HG03378 (cell line): Measurements from ENCODE around the gene MED16.
"Not testable (repeated sequence)": the region's sequence is repeated elsewhere in the genome, so short reads cannot be mapped to it uniquely, and the experiment has no call there.

Experiments used
- ATAC-seq: cut with Tn5 transposase; IDR thresholded peaks from one replicate; pipeline ENCODE4 v1.9.1; 2021; ENCODE audit warnings: mild to moderate bottlenecking, moderate library complexity; ENCODE audit not compliant: unreplicated experiment

Gene MED16

GRCh38 chr19:840519-841206, 52.3 kb downstream of the MED16 start, which contains the start of gene PRTN3:
TSS of gene PRTN3 (plus strand) at chr19:840999. CDS start at chr19:841009, 10 bp downstream.
- no peak for ATAC-seq

DNA sequence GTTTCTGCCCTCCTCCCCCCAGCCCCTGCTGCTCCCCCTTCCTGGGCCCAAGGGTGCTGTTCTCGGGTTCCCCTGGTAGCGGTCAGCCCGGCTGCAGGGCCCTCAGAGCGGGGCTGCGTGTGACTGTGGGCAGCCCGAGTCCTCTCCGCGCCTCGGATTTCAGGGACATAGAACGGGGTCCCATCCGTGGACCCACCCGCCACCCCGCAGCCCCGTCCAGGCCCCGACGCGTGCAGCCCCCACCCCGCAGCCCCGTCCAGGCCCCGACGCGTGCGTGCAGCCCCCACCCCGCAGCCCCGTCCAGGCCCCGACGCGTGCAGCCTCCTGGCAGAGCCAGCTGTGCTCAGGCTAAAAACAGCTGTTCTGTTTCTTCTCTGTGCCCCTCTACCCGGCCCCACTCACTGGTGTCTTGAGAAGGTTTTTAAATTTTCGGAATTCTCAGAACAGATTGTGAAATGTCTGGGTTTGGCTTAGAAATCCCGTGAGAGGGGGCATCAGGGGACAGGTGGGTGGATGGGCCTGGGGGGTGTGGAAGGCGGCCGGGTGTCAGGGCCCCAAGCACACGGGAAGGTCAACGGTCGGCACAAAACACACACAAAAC, 57.7 kb downstream of the MED16 start:
- ATAC-seq: no peak

DNA sequence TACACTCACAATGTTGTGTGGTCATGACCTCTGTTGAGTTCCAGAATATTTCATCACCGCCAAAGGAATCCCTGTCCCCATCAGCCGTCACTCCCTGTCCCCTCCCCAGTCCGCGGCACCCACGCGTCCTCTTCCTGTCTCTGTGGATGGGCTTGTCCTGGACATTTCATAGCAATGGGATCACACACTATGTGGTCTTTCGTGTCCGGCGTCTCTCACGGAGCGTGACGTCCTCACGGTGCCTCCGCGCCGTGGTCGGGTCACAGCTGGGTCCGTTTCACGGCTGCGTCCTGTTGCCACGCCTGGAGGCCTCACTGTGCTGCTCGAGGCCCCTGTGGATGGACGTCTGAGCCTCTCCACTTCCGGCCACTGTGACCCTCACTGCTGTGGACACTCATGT, 58.8 kb downstream of the MED16 start:
- no peak for ATAC-seq

DNA sequence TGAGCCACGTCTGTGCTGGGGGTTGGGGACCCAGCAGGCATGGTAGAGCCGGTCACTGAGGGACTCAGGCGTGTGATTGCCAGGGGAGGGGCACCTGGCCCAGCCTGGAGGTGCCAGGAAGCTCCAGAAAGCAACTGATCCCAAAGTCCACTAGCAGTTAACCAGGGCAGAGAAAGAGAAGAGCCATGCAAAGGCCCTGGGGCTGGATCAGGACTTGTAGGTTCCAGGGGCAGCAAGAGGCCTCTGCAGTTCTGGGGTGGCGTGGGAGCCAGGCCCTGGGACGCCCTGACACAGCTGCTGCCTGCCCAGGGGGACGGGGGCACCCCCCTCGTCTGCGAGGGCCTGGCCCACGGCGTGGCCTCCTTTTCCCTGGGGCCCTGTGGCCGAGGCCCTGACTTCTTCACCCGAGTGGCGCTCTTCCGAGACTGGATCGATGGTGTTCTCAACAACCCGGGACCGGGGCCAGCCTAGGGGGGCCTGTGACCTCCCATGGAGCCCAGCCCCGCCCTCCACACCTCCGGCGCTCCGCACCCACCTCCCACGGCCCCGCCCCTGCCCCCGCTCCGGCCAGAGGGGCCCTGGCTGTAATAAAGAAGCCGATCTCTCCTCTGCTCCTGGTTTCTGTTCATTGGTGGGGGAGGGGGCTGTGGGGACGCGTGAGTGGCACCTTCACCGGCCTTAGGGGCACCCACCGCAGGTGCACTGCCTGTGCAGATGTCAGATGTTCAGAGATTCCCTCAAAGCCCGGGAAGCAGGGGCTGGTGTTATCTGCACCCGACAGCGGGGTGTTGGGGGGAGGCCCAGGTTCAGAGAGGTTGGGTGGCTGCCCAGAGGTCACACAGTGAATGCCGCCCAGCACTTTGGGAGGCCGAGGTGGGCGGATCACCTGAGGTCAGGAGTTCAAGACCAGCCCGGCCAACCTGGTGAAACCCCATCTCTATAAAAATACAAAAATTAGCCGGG, 61.3 kb downstream of the MED16 start:
- no peak for ATAC-seq

DNA sequence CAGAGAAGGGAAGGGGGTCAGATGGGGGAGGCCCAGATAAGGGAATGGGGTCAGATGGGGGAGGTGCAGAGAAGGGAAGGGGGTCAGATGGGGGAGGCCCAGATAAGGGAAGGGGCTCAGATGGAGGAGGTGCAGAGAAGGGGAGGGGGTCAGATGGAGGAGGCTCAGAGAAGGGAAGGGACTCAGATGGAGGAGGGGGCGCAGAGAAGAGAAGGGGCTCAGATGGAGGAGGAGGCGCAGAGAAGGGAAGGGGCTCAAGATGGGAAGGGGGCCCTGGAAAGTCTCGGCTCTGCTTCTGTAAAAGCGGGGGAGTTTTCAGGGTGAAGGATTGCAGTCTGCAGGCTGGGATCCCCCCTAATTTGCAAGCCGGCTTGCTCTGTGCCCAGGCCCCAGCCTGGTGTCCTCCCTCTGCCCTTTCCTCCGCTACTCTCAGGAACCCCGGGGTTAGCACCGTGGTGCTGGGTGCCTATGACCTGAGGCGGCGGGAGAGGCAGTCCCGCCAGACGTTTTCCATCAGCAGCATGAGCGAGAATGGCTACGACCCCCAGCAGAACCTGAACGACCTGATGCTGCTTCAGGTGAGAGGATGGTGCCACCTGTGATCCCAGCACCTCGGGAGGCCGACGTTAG, 63.7 kb downstream of the MED16 start:
- ATAC-seq: no peak

DNA sequence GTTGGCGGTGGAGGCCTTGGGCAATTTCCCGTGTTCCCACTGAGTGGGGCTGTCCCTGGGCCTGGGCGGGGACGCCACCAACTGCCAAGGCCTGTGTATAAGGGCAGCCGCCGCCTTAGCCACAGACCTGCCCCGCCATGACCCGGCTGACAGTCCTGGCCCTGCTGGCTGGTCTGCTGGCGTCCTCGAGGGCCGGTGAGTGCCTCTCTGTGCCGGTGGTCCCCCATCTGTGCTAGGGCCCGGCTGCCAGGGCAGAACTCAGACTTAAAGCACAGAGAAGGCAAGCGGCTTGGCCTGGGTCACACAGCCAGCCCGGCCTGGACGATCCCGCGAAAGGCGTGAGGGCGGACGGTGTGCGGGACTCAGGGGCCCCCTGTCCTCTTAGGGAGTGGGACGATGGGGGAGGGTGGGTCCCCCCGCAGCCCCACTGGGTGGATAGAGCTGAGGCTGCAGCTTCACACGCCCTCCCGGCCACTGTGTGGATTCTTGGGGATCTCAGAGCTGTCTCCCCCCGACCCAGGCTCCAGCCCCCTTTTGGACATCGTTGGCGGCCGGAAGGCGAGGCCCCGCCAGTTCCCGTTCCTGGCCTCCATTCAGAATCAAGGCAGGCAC, 65.2 kb downstream of the MED16 start, which contains the start of gene AZU1:
Gene AZU1 (plus strand): TSS at position 128 of the 612 bp plus-strand sequence. CDS start 10 bp downstream, at position 138.
- ATAC-seq: no peak

GRCh38 chr19:827314-827709, 65.7 kb downstream of the MED16 start:
- ATAC-seq: no peak

DNA sequence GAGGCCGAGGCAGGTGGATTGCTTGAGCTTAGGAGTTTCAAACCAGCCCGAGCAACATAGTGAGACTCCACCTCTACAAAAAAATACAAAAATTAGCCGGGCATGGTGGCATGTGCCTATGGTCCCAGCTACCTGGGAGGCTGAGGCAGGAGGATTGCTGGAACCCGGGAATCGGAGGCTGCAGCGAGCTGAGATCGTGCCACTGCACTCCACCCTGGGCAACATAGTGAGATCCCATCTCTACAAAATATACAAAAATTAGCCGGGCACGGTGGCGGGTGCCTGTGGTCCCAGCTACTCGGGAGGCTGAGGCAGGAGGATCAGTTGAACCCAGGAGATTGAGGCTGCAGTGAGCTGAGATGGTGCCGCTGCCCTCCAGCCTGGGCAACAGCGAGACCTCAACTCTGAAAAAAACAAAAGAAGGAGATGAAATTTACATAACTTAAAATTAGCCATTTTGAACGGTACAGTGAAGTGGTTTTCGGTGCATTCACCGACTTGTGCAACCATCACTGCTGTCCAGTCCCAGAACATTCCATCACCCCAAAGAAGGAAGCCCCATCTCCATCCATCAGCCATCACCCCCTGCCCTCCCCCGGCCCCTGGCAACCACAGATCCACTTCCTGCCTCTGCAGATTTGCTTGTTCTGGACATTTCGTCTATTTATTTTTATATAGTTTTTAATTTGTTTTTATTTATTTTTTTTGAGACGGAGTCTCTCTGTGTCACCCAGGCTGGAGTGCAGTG, 66.9 kb downstream of the MED16 start:
- no peak for ATAC-seq

DNA sequence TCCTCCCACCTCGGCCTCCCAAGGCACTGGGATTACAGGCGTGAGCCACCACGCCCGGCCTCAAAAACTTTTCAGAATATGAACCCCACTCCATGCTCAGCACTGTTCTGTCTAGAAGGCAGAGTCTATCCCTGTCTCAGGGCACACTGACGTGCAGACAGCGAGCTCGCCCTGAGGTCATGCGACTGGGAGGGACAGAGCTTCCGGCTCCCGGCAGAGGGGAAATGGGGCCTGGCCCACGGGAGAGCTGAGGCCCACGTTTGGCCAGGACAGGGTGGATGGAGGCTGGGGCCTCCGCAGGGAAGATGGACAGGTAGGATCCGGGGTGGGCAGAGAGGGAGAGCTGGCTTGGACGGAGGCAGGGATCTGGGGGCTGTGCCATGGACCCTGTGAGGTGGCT, 68.1 kb downstream of the MED16 start:
- ATAC-seq: no peak

- no peak for ATAC-seq
These were observed 69.3 kb downstream of the MED16 start for GRCh38 chr19:823565-824121.

DNA sequence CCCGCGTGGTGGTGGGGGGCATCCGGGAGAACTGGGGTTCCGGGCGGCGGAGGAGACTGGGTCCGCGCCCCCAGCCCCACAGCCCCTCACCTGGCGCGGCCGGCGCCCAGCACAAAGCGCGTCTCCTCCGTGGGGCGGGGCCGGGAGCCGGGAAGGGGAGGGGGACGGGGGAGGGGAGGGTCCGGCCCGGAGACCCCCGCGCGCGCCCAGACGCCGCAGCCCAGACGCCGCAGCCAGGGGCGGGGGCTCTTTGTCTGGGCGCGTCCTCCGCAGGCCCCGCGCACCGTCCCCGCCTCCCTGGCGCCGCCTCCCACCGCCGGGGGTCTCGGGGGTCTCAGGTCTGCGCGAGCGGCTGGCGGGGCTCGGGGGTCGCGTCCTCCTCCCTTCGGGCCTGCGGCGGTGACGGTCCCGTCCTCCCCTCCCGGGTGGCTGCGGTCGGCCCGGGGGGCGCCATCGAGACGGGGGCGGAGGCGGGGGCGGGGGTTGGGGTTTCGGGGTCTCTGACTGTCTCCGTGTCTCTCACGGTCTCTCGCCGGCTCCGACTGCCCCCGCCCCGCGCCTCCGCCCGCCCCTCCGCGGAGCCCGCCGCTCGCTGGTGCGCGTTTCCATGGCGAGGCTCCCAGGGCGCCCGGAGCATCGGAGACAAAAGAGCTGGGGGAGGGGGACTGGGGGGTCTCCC, 71.0 kb downstream of the MED16 start, which contains the start of gene PLPPR3:
Gene PLPPR3 (minus strand): TSS at position 131 of the 679 bp plus-strand sequence. CDS start 396 bp downstream, outside the sequence.
- no peak for ATAC-seq

GRCh38 chr19:821231-821824, 71.7 kb downstream of the MED16 start:
- no peak for ATAC-seq

- ATAC-seq: not testable (repeated sequence)
These were observed 72.8 kb downstream of the MED16 start for GRCh38 chr19:820212-820611.
